Activated CD8-positive, alpha-beta T cell treated with anti-CD3 and anti-CD28 coated beads for 36 hours (primary cell): Measurements from ENCODE around the gene BFSP2. TPM values are rescaled to one million over a fixed set of nuclear protein-coding genes. Genes with fewer than 3 reads are reported as not detected.
"Not testable (repeated sequence)": the region's sequence is repeated elsewhere in the genome, so short reads cannot be mapped to it uniquely, and the experiment has no call there.

Experiments
- ATAC-seq: fragments of 200-7000 bp; cut with Tn5 transposase; one replicate; pipeline ENCODE4 v1.10.0; 2021; ENCODE audit warnings: mild to moderate bottlenecking, moderate library complexity
- CTCF ChIA-PET: fragments of 350-600 bp; sonication (Branson Sonifier 250); formaldehyde crosslinking; loops from one replicate; lab custom pipeline; 2021; ENCODE audit warnings: antibody characterized with exemption; lab: Charles Lee
- POLR2A ChIA-PET: fragments of 350-600 bp; sonication (Branson Sonifier 250); formaldehyde crosslinking; loops from one replicate; lab custom pipeline; 2021; ENCODE audit warnings: antibody characterized with exemption; lab: Charles Lee
- DNase-seq: peaks from one replicate; pipeline ENCODE4 v3.0.0-alpha.2; 2020
- H3K27ac Mint-ChIP-seq: one replicate; pipeline ENCODE4 v1.8.0; 2021; ENCODE audit warnings: mild to moderate bottlenecking, mixed read lengths
- H3K27me3 Mint-ChIP-seq: one replicate; pipeline ENCODE4 v1.8.0; 2021; ENCODE audit warnings: mixed read lengths
- H3K36me3 Mint-ChIP-seq: one replicate; pipeline ENCODE4 v1.8.0; 2021; ENCODE audit warnings: low read depth, mixed read lengths
- H3K4me1 Mint-ChIP-seq: one replicate; pipeline ENCODE4 v1.8.0; 2021; ENCODE audit warnings: low read depth, mixed read lengths
- H3K4me3 Mint-ChIP-seq: one replicate; pipeline ENCODE4 v1.8.0; 2021; ENCODE audit warnings: mild to moderate bottlenecking, moderate library complexity, mixed read lengths
- H3K9me3 Mint-ChIP-seq: one replicate; pipeline ENCODE4 v1.8.0; 2021; ENCODE audit warnings: mixed read lengths
- intact Hi-C: fragments of 100-400 bp; cut with micrococcal nuclease; formaldehyde crosslinking; loops from one replicate; pipeline ENCODE4 v1.10.0; 2022
- total RNA-seq, 2 experiments: library from RNA; stranded (reverse); gene quantifications; one replicate each; pipeline ENCODE4 v1.2.3, GENCODE V29; 2021
- TF ChIP-seq, protein P1 (sequence below): fragments of 200-600 bp; IDR thresholded peaks from one replicate; pipeline ENCODE4 v1.8.0; 2022; ENCODE audit warnings: antibody characterized with exemption, mild to moderate bottlenecking

Gene BFSP2
- total RNA-seq, 2 experiments from 2014 or later, result 0.51 to 1.1 TPM

DNA sequence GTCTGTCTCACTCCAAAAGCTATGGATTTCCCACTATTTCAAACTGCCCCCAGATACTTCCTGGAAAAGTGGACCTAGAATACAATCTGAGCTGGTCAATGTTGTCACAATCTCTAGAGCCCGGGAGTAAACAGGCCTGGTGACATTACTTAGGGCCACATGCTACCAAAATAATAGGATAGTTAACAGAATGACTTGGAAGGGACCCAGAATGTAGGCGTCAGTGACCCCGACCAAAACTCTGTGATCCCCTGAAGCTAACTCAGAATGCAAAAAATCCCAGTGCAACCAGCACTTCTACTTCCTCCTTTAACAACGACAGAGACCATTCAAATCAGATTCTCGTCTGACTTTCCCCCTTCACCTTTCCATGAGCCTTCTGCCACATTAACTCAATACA lies 122.1 kb downstream of the BFSP2 start:
- TF ChIP-seq, protein P1, sequence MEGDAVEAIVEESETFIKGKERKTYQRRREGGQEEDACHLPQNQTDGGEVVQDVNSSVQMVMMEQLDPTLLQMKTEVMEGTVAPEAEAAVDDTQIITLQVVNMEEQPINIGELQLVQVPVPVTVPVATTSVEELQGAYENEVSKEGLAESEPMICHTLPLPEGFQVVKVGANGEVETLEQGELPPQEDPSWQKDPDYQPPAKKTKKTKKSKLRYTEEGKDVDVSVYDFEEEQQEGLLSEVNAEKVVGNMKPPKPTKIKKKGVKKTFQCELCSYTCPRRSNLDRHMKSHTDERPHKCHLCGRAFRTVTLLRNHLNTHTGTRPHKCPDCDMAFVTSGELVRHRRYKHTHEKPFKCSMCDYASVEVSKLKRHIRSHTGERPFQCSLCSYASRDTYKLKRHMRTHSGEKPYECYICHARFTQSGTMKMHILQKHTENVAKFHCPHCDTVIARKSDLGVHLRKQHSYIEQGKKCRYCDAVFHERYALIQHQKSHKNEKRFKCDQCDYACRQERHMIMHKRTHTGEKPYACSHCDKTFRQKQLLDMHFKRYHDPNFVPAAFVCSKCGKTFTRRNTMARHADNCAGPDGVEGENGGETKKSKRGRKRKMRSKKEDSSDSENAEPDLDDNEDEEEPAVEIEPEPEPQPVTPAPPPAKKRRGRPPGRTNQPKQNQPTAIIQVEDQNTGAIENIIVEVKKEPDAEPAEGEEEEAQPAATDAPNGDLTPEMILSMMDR, result no peak
- no peaks in the 10 kb centered on the region for H3K36me3 Mint-ChIP-seq
- CTCF ChIA-PET, result no interaction called here

DNA sequence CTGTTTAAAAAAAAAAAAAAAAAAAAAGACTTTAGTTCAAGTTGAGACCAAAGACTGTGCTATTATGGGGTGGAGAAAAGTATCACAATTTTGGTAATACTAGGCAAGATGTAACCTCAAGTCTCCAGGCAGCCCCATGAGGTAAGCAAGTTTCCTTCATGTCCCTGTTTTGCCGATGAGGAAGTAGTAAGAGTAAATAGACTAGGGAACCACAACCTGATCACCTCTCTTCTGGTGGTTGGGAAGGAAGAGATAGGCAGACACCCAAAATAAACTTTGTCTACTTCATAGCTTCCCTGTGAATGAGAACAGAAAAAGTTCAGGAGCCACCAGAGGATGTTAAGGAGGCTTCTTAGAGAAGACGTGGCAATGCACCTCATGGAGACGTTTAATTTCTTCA lies 123.9 kb downstream of the BFSP2 start:
- H3K4me1 Mint-ChIP-seq, H3K9me3 Mint-ChIP-seq, DNase-seq, H3K27me3 Mint-ChIP-seq, H3K4me3 Mint-ChIP-seq, H3K27ac Mint-ChIP-seq, ATAC-seq, intact Hi-C loops, POLR2A ChIA-PET, H3K36me3 Mint-ChIP-seq, CTCF ChIA-PET: not testable (repeated sequence)

More for the DNA sequence above, 122.1 kb downstream of the BFSP2 start:
- H3K4me3 Mint-ChIP-seq, result no peak overlapping the region
- H3K9me3 Mint-ChIP-seq, result no peaks in the 10 kb centered on the region
- H3K27me3 Mint-ChIP-seq, result no peaks in the 10 kb centered on the region
- H3K27ac Mint-ChIP-seq, result no peak overlapping the region
- H3K4me1 Mint-ChIP-seq, result no peaks in the 10 kb centered on the region
- no peak for ATAC-seq
- POLR2A ChIA-PET, result no interaction called here
- DNase-seq, result no peak
- intact Hi-C loops, result no loop called here

Other genes with a start within 250 kb of the BFSP2 start
- 100 to 1,000 TPM; 211 to 212 TPM for gene CDV3, start 173.6 kb downstream of the BFSP2 start, total RNA-seq